Measurements from ENCODE around the gene DHRS2. TPM values are rescaled to one million over a fixed set of nuclear protein-coding genes. Genes with fewer than 3 reads are reported as not detected.
A peak's percentile ranks its signal among the peaks of the same experiment; 100 is the strongest.

Gene DHRS2
- total and polyA plus RNA-seq, 2 of the 13 experiments (the other 11 are each of a cell fraction or from before 2014, with no cell fraction given), result 1,621 to 3,021 TPM

DNA sequence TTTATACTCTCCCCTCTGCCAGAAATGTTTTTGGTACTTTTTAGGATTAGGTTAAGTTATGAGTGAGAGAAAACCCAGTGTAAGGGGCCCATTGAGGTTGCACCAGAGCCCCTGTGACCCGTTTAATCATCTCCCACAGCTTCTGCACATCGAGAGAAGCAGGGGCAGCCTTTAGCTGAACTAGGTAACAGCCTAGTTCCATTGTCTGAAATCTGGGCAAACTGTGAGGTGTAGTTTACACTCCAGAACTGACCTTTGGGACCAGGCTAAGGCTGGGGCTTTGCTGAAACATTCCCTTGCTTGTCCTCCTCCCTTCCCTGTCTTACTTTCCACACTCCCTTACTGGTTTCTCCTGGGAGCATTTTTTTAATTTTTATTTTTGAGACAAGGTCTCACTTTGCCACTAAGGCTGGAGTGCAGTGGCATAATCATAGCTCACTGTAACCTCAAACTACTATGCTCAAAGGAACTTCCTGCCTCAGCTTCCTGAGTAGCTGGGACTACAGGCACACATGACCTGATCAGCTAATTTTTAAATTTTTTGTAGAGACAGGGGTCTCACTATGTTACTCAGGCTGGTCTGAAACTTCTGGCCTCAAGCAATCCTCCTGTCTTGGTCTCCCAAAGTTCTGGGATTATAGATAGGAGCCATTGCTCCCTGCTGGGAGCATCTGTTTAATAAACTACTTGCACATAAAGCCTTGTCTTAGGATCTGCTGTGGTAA is 25.9 kb upstream of the DHRS2 start (continued):
- TF ChIP-seq, protein P1, sequence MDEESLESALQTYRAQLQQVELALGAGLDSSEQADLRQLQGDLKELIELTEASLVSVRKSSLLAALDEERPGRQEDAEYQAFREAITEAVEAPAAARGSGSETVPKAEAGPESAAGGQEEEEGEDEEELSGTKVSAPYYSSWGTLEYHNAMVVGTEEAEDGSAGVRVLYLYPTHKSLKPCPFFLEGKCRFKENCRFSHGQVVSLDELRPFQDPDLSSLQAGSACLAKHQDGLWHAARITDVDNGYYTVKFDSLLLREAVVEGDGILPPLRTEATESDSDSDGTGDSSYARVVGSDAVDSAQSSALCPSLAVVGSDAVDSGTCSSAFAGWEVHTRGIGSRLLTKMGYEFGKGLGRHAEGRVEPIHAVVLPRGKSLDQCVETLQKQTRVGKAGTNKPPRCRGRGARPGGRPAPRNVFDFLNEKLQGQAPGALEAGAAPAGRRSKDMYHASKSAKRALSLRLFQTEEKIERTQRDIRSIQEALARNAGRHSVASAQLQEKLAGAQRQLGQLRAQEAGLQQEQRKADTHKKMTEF (CRISPR knock-in tag; IDR thresholded peaks at IDR 0.05), result peak; percentile 23; the same call in 1 of the 2 replicates
- TF ChIP-seq YEATS4 (CRISPR knock-in tag; IDR thresholded peaks at IDR 0.05; ENCODE audit: borderline replicate concordance) (peak; percentile 77; the same call in 1 of the 2 replicates), BRD4 (CRISPR knock-in tag; IDR thresholded peaks at IDR 0.05) (peak; percentile 73), RELA (CRISPR knock-in tag; IDR thresholded peaks at IDR 0.05) (peak; percentile 18), ZNF343 (CRISPR knock-in tag; IDR thresholded peaks at IDR 0.05) (peak; percentile 81), ZBTB1 (CRISPR knock-in tag; IDR thresholded peaks at IDR 0.05; ENCODE audit: borderline replicate concordance) (no peak), ZSCAN30 (CRISPR knock-in tag; IDR thresholded peaks at IDR 0.05) (no peak), ZNF674 (CRISPR knock-in tag; IDR thresholded peaks at IDR 0.05; ENCODE audit: low read depth) (no peak), KDM5B (CRISPR knock-in tag; IDR thresholded peaks at IDR 0.05; ENCODE audit: borderline replicate concordance) (no peak), MEF2D (CRISPR knock-in tag; IDR thresholded peaks at IDR 0.05) (no peak), ZNF292 (CRISPR knock-in tag; IDR thresholded peaks at IDR 0.05; ENCODE audit: borderline replicate concordance, low read depth) (peak; percentile 94; the same call in 1 of the 2 replicates), ZNF44 (CRISPR knock-in tag; IDR thresholded peaks at IDR 0.05) (no peak), ZMYM3 (CRISPR knock-in tag; IDR thresholded peaks at IDR 0.05) (peak; percentile 89), ZBTB38 (CRISPR knock-in tag; IDR thresholded peaks at IDR 0.05) (0 out of 2 replicates have a peak, but pooled peaks have one; percentile 2), FOXJ3 (CRISPR knock-in tag; IDR thresholded peaks at IDR 0.05; ENCODE audit: borderline replicate concordance) (peak; percentile 75), CBFB (CRISPR knock-in tag; IDR thresholded peaks at IDR 0.05) (no peak), TEAD2 (CRISPR knock-in tag; IDR thresholded peaks at IDR 0.05) (no peak), ETV6 (CRISPR knock-in tag; conservative IDR thresholded peaks at IDR 0.05) (peak; percentile 5; the same call in 1 of the 2 replicates), AGO2 (optimal IDR thresholded peaks at IDR 0.05; ENCODE audit: low read depth, low read length) (no peak), NFYC (CRISPR knock-in tag; IDR thresholded peaks at IDR 0.05) (peak; percentile 15; the same call in 1 of the 2 replicates), ERF (CRISPR knock-in tag; IDR thresholded peaks at IDR 0.05) (peak; percentile 92), MTA1 (CRISPR knock-in tag; IDR thresholded peaks at IDR 0.05; ENCODE audit: borderline replicate concordance) (0 out of 2 replicates have a peak, but pooled peaks have one; percentile 8), ZNF878 (CRISPR knock-in tag; IDR thresholded peaks at IDR 0.05) (no peak), JUN (CRISPR knock-in tag; IDR thresholded peaks at IDR 0.05) (0 out of 2 replicates have a peak, but pooled peaks have one; percentile 62)
- TF ChIP-seq, protein P2, sequence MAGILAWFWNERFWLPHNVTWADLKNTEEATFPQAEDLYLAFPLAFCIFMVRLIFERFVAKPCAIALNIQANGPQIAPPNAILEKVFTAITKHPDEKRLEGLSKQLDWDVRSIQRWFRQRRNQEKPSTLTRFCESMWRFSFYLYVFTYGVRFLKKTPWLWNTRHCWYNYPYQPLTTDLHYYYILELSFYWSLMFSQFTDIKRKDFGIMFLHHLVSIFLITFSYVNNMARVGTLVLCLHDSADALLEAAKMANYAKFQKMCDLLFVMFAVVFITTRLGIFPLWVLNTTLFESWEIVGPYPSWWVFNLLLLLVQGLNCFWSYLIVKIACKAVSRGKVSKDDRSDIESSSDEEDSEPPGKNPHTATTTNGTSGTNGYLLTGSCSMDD (CRISPR knock-in tag; IDR thresholded peaks at IDR 0.05), result no peak
- TF ChIP-seq, protein P3, sequence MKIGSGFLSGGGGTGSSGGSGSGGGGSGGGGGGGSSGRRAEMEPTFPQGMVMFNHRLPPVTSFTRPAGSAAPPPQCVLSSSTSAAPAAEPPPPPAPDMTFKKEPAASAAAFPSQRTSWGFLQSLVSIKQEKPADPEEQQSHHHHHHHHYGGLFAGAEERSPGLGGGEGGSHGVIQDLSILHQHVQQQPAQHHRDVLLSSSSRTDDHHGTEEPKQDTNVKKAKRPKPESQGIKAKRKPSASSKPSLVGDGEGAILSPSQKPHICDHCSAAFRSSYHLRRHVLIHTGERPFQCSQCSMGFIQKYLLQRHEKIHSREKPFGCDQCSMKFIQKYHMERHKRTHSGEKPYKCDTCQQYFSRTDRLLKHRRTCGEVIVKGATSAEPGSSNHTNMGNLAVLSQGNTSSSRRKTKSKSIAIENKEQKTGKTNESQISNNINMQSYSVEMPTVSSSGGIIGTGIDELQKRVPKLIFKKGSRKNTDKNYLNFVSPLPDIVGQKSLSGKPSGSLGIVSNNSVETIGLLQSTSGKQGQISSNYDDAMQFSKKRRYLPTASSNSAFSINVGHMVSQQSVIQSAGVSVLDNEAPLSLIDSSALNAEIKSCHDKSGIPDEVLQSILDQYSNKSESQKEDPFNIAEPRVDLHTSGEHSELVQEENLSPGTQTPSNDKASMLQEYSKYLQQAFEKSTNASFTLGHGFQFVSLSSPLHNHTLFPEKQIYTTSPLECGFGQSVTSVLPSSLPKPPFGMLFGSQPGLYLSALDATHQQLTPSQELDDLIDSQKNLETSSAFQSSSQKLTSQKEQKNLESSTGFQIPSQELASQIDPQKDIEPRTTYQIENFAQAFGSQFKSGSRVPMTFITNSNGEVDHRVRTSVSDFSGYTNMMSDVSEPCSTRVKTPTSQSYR (CRISPR knock-in tag; IDR thresholded peaks at IDR 0.05; ENCODE audit: borderline replicate concordance), result peak; percentile 60; the same call in 1 of the 2 replicates

Data from HepG2 (cell line).